WTC11 (cell line): ENCODE data around the gene GPATCH3. TPM values are rescaled to one million over a fixed set of nuclear protein-coding genes. Genes with fewer than 3 reads are reported as not detected.
A peak's percentile ranks its signal among the peaks of the same experiment; 100 is the strongest.

ENCODE experiments used
- CBFB ChIP-seq: sonication (generic); formaldehyde crosslinking; IDR thresholded peaks from 2 replicates; pipeline ENCODE4 v1.8.1; 2022; ENCODE audit warnings: mild to moderate bottlenecking, low read depth, missing genetic modification reagents
- ETV6 ChIP-seq: sonication (generic); formaldehyde crosslinking; IDR thresholded peaks from 2 replicates; pipeline ENCODE4 v1.8.1; 2022; ENCODE audit warnings: mild to moderate bottlenecking, missing genetic modification reagents
- FOXK1 ChIP-seq: sonication (generic); formaldehyde crosslinking; IDR thresholded peaks from 2 replicates; pipeline ENCODE4 v1.8.0; 2022; ENCODE audit warnings: mild to moderate bottlenecking, moderate library complexity, missing genetic modification reagents
- MYBL2 ChIP-seq: sonication (generic); formaldehyde crosslinking; IDR thresholded peaks from 2 replicates; pipeline ENCODE4 v1.8.1; 2023; ENCODE audit warnings: mild to moderate bottlenecking, moderate library complexity, missing genetic modification reagents
- SMAD3 ChIP-seq: sonication (generic); formaldehyde crosslinking; IDR thresholded peaks from 2 replicates; pipeline ENCODE4 v1.8.0; 2022; ENCODE audit warnings: missing genetic modification reagents, mild to moderate bottlenecking, borderline replicate concordance
- SOX15 ChIP-seq: fragments of 250-450 bp; sonication (Bioruptor Pico); IDR thresholded peaks from 2 replicates; pipeline ENCODE4 v1.9.0; 2021; ENCODE audit warnings: mild to moderate bottlenecking
- total RNA-seq: library from RNA; stranded (reverse); gene quantifications from 3 replicates; pipeline ENCODE4 v1.2.3, GENCODE V29; 2021
- TF ChIP-seq, protein P1 (sequence below): sonication (generic); formaldehyde crosslinking; IDR thresholded peaks from 2 replicates; pipeline ENCODE4 v1.8.0; 2022; ENCODE audit warnings: missing genetic modification reagents
- TF ChIP-seq, protein P2 (sequence below): fragments of 250-450 bp; sonication (Bioruptor Pico); IDR thresholded peaks from 2 replicates; pipeline ENCODE4 v1.9.0; 2021; ENCODE audit warnings: mild to moderate bottlenecking
- TF ChIP-seq, protein P3 (sequence below): sonication (generic); formaldehyde crosslinking; IDR thresholded peaks from 2 replicates; pipeline ENCODE4 v1.8.1; 2022; ENCODE audit warnings: mild to moderate bottlenecking, moderate library complexity, missing genetic modification reagents
- TF ChIP-seq, protein P4 (sequence below): sonication (generic); formaldehyde crosslinking; IDR thresholded peaks from 2 replicates; pipeline ENCODE4 v1.8.1; 2022; ENCODE audit warnings: low read depth, missing genetic modification reagents, borderline replicate concordance
- TF ChIP-seq, protein P5 (sequence below): sonication (generic); formaldehyde crosslinking; IDR thresholded peaks from 2 replicates; pipeline ENCODE4 v1.8.1; 2023; ENCODE audit warnings: mild to moderate bottlenecking, missing genetic modification reagents
- TF ChIP-seq, protein P6 (sequence below): sonication (generic); formaldehyde crosslinking; conservative IDR thresholded peaks from 2 replicates; pipeline ENCODE4 v1.8.1; 2023; ENCODE audit warnings: mild to moderate bottlenecking, low read depth, missing genetic modification reagents, moderate library complexity
- TF ChIP-seq, protein P7 (sequence below): sonication (generic); formaldehyde crosslinking; conservative IDR thresholded peaks from 2 replicates; pipeline ENCODE4 v1.8.1; 2022; ENCODE audit warnings: mild to moderate bottlenecking, missing genetic modification reagents
- TF ChIP-seq, protein P8 (sequence below): sonication (generic); formaldehyde crosslinking; IDR thresholded peaks from 2 replicates; pipeline ENCODE4 v1.8.0; 2023; ENCODE audit warnings: mild to moderate bottlenecking, missing genetic modification reagents
- TF ChIP-seq, protein P9 (sequence below): sonication (generic); formaldehyde crosslinking; IDR thresholded peaks from 2 replicates; pipeline ENCODE4 v1.8.1; 2023; ENCODE audit warnings: mild to moderate bottlenecking, missing genetic modification reagents, moderate library complexity
- TF ChIP-seq, protein P10 (sequence below): sonication (generic); formaldehyde crosslinking; IDR thresholded peaks from 2 replicates; pipeline ENCODE4 v1.8.0; 2022; ENCODE audit warnings: mild to moderate bottlenecking, missing genetic modification reagents

Gene GPATCH3
- total RNA-seq, 1 experiment from 2014 or later, result 19.2 TPM

DNA sequence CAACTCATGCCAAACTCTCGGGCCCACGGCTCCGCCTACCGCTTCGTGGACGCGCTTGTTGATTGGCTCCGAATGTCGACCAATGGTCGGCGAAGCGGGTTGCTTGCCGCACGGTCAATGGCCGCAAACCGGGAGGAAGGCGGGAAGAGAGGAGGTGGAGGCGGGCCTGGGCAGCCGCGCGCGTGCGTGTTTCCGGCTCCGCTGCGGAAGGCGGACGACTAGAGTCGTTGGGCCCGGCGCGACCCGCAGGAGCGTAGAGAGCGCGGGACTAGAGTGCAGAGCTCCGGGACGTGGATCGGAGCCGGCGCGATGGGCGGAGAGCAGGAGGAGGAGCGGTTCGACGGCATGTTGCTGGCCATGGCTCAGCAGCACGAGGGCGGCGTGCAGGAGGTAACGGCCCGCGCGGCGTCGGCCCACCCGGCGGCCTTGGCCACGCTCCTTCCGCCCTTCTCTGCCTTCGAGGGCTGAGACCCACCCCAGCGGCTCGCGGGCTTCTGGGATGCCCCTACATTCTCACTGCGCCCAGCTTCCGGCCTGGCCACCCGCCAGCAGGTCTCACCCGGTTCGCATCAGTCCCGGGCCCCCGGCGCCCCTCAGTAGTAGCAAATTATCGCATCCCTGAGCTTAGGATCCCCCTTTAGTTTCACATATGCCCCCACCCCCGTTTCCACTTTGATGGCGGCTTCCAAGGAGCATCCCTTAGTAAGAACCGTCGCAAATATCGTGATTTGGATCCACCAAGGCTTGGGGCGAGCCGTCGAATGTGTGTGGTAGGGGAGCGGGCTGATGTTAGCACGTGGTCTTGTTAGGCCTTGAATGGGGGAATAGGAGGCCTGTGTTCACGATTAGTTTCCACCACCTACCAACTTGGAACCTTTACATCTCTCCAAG, 21.5 kb upstream of the GPATCH3 start, which contains the start of gene NUDC (continued):
- TF ChIP-seq, protein P1, sequence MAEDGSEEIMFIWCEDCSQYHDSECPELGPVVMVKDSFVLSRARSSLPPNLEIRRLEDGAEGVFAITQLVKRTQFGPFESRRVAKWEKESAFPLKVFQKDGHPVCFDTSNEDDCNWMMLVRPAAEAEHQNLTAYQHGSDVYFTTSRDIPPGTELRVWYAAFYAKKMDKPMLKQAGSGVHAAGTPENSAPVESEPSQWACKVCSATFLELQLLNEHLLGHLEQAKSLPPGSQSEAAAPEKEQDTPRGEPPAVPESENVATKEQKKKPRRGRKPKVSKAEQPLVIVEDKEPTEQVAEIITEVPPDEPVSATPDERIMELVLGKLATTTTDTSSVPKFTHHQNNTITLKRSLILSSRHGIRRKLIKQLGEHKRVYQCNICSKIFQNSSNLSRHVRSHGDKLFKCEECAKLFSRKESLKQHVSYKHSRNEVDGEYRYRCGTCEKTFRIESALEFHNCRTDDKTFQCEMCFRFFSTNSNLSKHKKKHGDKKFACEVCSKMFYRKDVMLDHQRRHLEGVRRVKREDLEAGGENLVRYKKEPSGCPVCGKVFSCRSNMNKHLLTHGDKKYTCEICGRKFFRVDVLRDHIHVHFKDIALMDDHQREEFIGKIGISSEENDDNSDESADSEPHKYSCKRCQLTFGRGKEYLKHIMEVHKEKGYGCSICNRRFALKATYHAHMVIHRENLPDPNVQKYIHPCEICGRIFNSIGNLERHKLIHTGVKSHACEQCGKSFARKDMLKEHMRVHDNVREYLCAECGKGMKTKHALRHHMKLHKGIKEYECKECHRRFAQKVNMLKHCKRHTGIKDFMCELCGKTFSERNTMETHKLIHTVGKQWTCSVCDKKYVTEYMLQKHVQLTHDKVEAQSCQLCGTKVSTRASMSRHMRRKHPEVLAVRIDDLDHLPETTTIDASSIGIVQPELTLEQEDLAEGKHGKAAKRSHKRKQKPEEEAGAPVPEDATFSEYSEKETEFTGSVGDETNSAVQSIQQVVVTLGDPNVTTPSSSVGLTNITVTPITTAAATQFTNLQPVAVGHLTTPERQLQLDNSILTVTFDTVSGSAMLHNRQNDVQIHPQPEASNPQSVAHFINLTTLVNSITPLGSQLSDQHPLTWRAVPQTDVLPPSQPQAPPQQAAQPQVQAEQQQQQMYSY (CRISPR knock-in tag), result peak; percentile 52
- TF ChIP-seq SOX15 (CRISPR knock-in tag), result no peak
- TF ChIP-seq FOXK1 (CRISPR knock-in tag), result peak; percentile 82
- peak; percentile 79 for TF ChIP-seq MYBL2 (CRISPR knock-in tag)
- TF ChIP-seq, protein P2, sequence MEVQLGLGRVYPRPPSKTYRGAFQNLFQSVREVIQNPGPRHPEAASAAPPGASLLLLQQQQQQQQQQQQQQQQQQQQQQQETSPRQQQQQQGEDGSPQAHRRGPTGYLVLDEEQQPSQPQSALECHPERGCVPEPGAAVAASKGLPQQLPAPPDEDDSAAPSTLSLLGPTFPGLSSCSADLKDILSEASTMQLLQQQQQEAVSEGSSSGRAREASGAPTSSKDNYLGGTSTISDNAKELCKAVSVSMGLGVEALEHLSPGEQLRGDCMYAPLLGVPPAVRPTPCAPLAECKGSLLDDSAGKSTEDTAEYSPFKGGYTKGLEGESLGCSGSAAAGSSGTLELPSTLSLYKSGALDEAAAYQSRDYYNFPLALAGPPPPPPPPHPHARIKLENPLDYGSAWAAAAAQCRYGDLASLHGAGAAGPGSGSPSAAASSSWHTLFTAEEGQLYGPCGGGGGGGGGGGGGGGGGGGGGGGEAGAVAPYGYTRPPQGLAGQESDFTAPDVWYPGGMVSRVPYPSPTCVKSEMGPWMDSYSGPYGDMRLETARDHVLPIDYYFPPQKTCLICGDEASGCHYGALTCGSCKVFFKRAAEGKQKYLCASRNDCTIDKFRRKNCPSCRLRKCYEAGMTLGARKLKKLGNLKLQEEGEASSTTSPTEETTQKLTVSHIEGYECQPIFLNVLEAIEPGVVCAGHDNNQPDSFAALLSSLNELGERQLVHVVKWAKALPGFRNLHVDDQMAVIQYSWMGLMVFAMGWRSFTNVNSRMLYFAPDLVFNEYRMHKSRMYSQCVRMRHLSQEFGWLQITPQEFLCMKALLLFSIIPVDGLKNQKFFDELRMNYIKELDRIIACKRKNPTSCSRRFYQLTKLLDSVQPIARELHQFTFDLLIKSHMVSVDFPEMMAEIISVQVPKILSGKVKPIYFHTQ (CRISPR knock-in tag), result no peak
- TF ChIP-seq SMAD3 (CRISPR knock-in tag), result peak; percentile 57; the same call in 1 of the 2 replicates
- TF ChIP-seq, protein P3, sequence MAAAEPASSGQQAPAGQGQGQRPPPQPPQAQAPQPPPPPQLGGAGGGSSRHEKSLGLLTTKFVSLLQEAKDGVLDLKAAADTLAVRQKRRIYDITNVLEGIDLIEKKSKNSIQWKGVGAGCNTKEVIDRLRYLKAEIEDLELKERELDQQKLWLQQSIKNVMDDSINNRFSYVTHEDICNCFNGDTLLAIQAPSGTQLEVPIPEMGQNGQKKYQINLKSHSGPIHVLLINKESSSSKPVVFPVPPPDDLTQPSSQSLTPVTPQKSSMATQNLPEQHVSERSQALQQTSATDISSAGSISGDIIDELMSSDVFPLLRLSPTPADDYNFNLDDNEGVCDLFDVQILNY, result peak; percentile 79; the same call in 1 of the 2 replicates
- TF ChIP-seq, protein P4, sequence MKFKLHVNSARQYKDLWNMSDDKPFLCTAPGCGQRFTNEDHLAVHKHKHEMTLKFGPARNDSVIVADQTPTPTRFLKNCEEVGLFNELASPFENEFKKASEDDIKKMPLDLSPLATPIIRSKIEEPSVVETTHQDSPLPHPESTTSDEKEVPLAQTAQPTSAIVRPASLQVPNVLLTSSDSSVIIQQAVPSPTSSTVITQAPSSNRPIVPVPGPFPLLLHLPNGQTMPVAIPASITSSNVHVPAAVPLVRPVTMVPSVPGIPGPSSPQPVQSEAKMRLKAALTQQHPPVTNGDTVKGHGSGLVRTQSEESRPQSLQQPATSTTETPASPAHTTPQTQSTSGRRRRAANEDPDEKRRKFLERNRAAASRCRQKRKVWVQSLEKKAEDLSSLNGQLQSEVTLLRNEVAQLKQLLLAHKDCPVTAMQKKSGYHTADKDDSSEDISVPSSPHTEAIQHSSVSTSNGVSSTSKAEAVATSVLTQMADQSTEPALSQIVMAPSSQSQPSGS (CRISPR knock-in tag), result peak; percentile 68; the same call in 1 of the 2 replicates
- peak; percentile 93; the same call in 1 of the 2 replicates for TF ChIP-seq ETV6 (CRISPR knock-in tag)
- TF ChIP-seq, protein P5, sequence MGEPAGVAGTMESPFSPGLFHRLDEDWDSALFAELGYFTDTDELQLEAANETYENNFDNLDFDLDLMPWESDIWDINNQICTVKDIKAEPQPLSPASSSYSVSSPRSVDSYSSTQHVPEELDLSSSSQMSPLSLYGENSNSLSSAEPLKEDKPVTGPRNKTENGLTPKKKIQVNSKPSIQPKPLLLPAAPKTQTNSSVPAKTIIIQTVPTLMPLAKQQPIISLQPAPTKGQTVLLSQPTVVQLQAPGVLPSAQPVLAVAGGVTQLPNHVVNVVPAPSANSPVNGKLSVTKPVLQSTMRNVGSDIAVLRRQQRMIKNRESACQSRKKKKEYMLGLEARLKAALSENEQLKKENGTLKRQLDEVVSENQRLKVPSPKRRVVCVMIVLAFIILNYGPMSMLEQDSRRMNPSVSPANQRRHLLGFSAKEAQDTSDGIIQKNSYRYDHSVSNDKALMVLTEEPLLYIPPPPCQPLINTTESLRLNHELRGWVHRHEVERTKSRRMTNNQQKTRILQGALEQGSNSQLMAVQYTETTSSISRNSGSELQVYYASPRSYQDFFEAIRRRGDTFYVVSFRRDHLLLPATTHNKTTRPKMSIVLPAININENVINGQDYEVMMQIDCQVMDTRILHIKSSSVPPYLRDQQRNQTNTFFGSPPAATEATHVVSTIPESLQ, result no peak
- TF ChIP-seq, protein P6, sequence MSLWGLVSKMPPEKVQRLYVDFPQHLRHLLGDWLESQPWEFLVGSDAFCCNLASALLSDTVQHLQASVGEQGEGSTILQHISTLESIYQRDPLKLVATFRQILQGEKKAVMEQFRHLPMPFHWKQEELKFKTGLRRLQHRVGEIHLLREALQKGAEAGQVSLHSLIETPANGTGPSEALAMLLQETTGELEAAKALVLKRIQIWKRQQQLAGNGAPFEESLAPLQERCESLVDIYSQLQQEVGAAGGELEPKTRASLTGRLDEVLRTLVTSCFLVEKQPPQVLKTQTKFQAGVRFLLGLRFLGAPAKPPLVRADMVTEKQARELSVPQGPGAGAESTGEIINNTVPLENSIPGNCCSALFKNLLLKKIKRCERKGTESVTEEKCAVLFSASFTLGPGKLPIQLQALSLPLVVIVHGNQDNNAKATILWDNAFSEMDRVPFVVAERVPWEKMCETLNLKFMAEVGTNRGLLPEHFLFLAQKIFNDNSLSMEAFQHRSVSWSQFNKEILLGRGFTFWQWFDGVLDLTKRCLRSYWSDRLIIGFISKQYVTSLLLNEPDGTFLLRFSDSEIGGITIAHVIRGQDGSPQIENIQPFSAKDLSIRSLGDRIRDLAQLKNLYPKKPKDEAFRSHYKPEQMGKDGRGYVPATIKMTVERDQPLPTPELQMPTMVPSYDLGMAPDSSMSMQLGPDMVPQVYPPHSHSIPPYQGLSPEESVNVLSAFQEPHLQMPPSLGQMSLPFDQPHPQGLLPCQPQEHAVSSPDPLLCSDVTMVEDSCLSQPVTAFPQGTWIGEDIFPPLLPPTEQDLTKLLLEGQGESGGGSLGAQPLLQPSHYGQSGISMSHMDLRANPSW (CRISPR knock-in tag), result no peak
- TF ChIP-seq, protein P7, sequence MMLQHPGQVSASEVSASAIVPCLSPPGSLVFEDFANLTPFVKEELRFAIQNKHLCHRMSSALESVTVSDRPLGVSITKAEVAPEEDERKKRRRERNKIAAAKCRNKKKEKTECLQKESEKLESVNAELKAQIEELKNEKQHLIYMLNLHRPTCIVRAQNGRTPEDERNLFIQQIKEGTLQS (CRISPR knock-in tag), result 0 out of 2 replicates have a peak, but pooled peaks have one; percentile 32
- TF ChIP-seq, protein P8, sequence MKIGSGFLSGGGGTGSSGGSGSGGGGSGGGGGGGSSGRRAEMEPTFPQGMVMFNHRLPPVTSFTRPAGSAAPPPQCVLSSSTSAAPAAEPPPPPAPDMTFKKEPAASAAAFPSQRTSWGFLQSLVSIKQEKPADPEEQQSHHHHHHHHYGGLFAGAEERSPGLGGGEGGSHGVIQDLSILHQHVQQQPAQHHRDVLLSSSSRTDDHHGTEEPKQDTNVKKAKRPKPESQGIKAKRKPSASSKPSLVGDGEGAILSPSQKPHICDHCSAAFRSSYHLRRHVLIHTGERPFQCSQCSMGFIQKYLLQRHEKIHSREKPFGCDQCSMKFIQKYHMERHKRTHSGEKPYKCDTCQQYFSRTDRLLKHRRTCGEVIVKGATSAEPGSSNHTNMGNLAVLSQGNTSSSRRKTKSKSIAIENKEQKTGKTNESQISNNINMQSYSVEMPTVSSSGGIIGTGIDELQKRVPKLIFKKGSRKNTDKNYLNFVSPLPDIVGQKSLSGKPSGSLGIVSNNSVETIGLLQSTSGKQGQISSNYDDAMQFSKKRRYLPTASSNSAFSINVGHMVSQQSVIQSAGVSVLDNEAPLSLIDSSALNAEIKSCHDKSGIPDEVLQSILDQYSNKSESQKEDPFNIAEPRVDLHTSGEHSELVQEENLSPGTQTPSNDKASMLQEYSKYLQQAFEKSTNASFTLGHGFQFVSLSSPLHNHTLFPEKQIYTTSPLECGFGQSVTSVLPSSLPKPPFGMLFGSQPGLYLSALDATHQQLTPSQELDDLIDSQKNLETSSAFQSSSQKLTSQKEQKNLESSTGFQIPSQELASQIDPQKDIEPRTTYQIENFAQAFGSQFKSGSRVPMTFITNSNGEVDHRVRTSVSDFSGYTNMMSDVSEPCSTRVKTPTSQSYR, result no peak
- TF ChIP-seq CBFB (CRISPR knock-in tag), result no peak
- TF ChIP-seq, protein P9, sequence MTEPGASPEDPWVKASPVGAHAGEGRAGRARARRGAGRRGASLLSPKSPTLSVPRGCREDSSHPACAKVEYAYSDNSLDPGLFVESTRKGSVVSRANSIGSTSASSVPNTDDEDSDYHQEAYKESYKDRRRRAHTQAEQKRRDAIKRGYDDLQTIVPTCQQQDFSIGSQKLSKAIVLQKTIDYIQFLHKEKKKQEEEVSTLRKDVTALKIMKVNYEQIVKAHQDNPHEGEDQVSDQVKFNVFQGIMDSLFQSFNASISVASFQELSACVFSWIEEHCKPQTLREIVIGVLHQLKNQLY (CRISPR knock-in tag), result no peak
- TF ChIP-seq, protein P10, sequence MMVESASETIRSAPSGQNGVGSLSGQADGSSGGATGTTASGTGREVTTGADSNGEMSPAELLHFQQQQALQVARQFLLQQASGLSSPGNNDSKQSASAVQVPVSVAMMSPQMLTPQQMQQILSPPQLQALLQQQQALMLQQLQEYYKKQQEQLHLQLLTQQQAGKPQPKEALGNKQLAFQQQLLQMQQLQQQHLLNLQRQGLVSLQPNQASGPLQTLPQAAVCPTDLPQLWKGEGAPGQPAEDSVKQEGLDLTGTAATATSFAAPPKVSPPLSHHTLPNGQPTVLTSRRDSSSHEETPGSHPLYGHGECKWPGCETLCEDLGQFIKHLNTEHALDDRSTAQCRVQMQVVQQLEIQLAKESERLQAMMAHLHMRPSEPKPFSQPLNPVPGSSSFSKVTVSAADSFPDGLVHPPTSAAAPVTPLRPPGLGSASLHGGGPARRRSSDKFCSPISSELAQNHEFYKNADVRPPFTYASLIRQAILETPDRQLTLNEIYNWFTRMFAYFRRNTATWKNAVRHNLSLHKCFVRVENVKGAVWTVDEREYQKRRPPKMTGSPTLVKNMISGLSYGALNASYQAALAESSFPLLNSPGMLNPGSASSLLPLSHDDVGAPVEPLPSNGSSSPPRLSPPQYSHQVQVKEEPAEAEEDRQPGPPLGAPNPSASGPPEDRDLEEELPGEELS (CRISPR knock-in tag), result peak; percentile 97
